Panc1 (cell line): Measurements from ENCODE around the gene HPCAL1. TPM values are rescaled to one million over a fixed set of nuclear protein-coding genes. Genes with fewer than 3 reads are reported as not detected.

Experiments
- ATAC-seq: fragments of 200-7000 bp; cut with Tn5 transposase; 2 replicates; pipeline ENCODE4 v1.9.1; 2020; ENCODE audit warnings: mild to moderate bottlenecking, moderate library complexity
- BruUV-seq: library from RNA; stranded (reverse); fragments of 400-500 nt; replicated peaks from 2 replicates; lab custom pipeline; 2021; lab: Mats Ljungman, UMichigan
- CTCF ChIA-PET: fragments of 300-600 bp; sonication (Branson Sonifier 250); formaldehyde crosslinking; loops from one replicate; lab custom pipeline; 2022; ENCODE audit warnings: antibody characterized with exemption; lab: Charles Lee
- POLR2A ChIA-PET: fragments of 300-600 bp; sonication (Branson Sonifier 250); formaldehyde crosslinking; loops from one replicate; lab custom pipeline; 2022; ENCODE audit warnings: antibody characterized with exemption; lab: Charles Lee
- DNase-seq: peaks from one replicate; pipeline ENCODE4 v3.0.0-alpha.2; 2010; ENCODE audit warnings: low read depth, low spot score
- H3K27ac ChIP-seq: 2 replicates; pipeline ENCODE4 v1.5.1; 2011; ENCODE audit warnings: mild to moderate bottlenecking, low read length, inconsistent platforms
- H3K27me3 ChIP-seq: fragments of 200-500 bp; sonication (Bioruptor generic); 2 replicates; pipeline ENCODE4 v1.6.0; 2014; ENCODE audit warnings: low read length, inconsistent platforms; ENCODE audit not compliant: control insufficient read depth, insufficient read depth
- H3K36me3 ChIP-seq: fragments of 200-500 bp; sonication (Bioruptor generic); 2 replicates; pipeline ENCODE4 v1.5.1; 2014; ENCODE audit warnings: inconsistent platforms, mild to moderate bottlenecking, low read length, moderate library complexity; ENCODE audit not compliant: control insufficient read depth, insufficient read depth
- H3K4me1 ChIP-seq: 2 replicates; pipeline ENCODE4 v1.5.1; 2011; ENCODE audit warnings: inconsistent platforms, mild to moderate bottlenecking, low read length, moderate library complexity; ENCODE audit not compliant: control insufficient read depth, insufficient read depth
- H3K4me3 ChIP-seq, 2 experiments: 2 replicates each; pipeline ENCODE4 v1.5.1; 2011 to 2012; ENCODE audit warnings: low read depth in 2 of 2, low read length in 2 of 2, mild to moderate bottlenecking in 2 of 2, inconsistent platforms in 1 of 2, moderate library complexity in 1 of 2
- H3K9me3 ChIP-seq: fragments of 200-500 bp; sonication (Bioruptor generic); 2 replicates; pipeline ENCODE4 v1.5.1; 2014; ENCODE audit warnings: low read depth, mild to moderate bottlenecking, inconsistent platforms, low read length, moderate library complexity; ENCODE audit not compliant: control insufficient read depth, insufficient read depth
- CTCF ChIP-seq: fragments of 450-650 bp; IDR thresholded peaks from 2 replicates; pipeline ENCODE4 v1.5.1; 2017; ENCODE audit warnings: mild to moderate bottlenecking
- POLR2AphosphoS5 ChIP-seq: IDR thresholded peaks from 2 replicates; pipeline ENCODE4 v1.6.1; 2012; ENCODE audit warnings: mild to moderate bottlenecking, low read depth, low read length, moderate library complexity
- REST ChIP-seq, 2 experiments: IDR thresholded peaks; 2 replicates each; pipeline ENCODE4 v1.6.1; 2011 to 2012; ENCODE audit warnings: low read depth in 2 of 2, control low read depth in 1 of 2, low read length in 1 of 2, mild to moderate bottlenecking in 1 of 2, moderate library complexity in 1 of 2; ENCODE audit not compliant: insufficient read depth in 1 of 2
- SIN3A ChIP-seq: IDR thresholded peaks from 2 replicates; pipeline ENCODE4 v1.6.1; 2012; ENCODE audit warnings: low read depth, mild to moderate bottlenecking, low read length, moderate library complexity, borderline replicate concordance; ENCODE audit not compliant: insufficient read depth
- TCF7L2 ChIP-seq: IDR thresholded peaks from 2 replicates; pipeline ENCODE4 v1.6.1; 2011; ENCODE audit warnings: mild to moderate bottlenecking, low read depth, low read length, inconsistent platforms
- in situ Hi-C: cut with HindIII; loops from 2 replicates; pipeline ENCODE4 v1.10.0; 2016; ENCODE audit warnings: low sequenced_read_pairs, low pct_unique_long_range_greater_than_20kb
- intact Hi-C: fragments of 100-400 bp; cut with micrococcal nuclease; formaldehyde crosslinking; loops from one replicate; pipeline ENCODE4 v1.10.0; 2022; ENCODE audit not compliant: unreplicated experiment
- total RNA-seq: library from RNA; stranded (reverse); gene quantifications from one replicate; pipeline ENCODE4 v1.2.1, GENCODE V29; 2021; ENCODE audit not compliant: unreplicated experiment

The HPCAL1 gene
- total RNA-seq, 1 experiment from 2014 or later: 234 TPM

- CTCF ChIA-PET: no interaction called here
- peak overlapping the region; percentile 48 for H3K27ac ChIP-seq
- H3K36me3 ChIP-seq: no peaks in the 10 kb centered on the region
- TF ChIP-seq SIN3A: no peak
- TF ChIP-seq CTCF: no peak
- no peak; the same call in 1 of the 2 replicates for TF ChIP-seq POLR2AphosphoS5
- no peak for TF ChIP-seq TCF7L2
- in situ Hi-C loops: no loop called here
- TSS peak; percentile 33 for BruUV-seq
- POLR2A ChIA-PET: no interaction called here
- H3K4me3 ChIP-seq: no peak overlapping the region
- no peak for DNase-seq
- H3K27me3 ChIP-seq: no peaks in the 10 kb centered on the region
- intact Hi-C loops: no loop called here
- no peaks in the 10 kb centered on the region for H3K9me3 ChIP-seq
- peaks cover 66% of the 10 kb centered on the region for H3K4me1 ChIP-seq
- ATAC-seq: no peak
These were observed 66.9 kb downstream of the HPCAL1 start for GRCh38 chr2:10369269-10370255.

GRCh38 chr2:10370390-10370789 lies 67.7 kb downstream of the HPCAL1 start:
- Histone ChIP-seq H3K27ac (peak overlapping the region; percentile 48), H3K4me3 (no peak overlapping the region), H3K27me3 (no peaks in the 10 kb centered on the region), H3K4me1 (peaks cover 69% of the 10 kb centered on the region), H3K9me3 (no peaks in the 10 kb centered on the region), H3K36me3 (no peaks in the 10 kb centered on the region)
- intact Hi-C loops: no loop called here
- POLR2A ChIA-PET: no interaction called here
- TF ChIP-seq REST (IDR thresholded peaks at IDR 0.05; ENCODE audit: insufficient read depth in 1 of 2, low read depth in 2 of 2, low read length in 1 of 2) (no peak), CTCF (no peak), SIN3A (no peak), TCF7L2 (no peak), POLR2AphosphoS5 (no peak)
- ATAC-seq (no peak), DNase-seq (no peak)
- CTCF ChIA-PET: interaction anchor here (0.6 kb wide), 1 partner anchor 227 kb away, joined by 3 read pairs; no protein-coding TSS in a partner anchor
- in situ Hi-C loops: no loop called here
- no TSS peak for BruUV-seq
